CD4-positive, alpha-beta T cell treated with Interleukin-17A for 1 hour (primary cell): ENCODE results near the gene DPM2.

Source experiments
- DNase-seq: peaks from one replicate; pipeline ENCODE4 v3.0.0-alpha.2; 2020

DPM2 gene

DNA sequence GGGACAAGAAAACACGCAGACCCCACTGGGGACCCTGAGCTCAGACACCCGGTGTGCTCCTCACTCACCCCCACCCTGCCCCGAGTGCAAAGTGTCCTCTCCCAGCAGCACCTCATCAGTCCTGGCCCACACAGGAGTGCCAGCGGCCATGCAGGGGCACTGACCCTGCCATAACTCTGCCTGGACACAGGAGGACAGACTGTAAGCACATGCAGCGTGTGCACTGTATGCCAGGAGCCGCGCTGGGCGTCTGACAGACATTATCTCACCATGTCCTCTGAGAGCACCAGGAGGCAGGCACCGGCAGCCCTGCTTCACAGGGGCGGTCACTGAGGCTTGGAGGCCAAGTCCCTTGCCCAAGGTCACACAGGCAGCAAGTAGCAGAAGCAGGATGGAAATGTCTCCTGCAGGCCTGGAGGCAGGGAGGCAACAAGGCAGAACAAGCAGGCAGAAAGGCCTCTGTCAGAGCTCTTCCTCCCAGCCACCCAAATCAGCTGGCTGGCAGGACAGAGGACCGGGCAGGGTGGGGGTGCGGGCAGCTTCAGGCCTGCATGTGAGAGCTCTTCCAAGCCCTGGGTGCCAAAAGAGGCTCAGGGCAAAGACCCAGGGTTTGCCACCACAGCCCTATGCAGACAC, 34.7 kb upstream of the DPM2 start:
- DNase-seq, result no peak

DNA sequence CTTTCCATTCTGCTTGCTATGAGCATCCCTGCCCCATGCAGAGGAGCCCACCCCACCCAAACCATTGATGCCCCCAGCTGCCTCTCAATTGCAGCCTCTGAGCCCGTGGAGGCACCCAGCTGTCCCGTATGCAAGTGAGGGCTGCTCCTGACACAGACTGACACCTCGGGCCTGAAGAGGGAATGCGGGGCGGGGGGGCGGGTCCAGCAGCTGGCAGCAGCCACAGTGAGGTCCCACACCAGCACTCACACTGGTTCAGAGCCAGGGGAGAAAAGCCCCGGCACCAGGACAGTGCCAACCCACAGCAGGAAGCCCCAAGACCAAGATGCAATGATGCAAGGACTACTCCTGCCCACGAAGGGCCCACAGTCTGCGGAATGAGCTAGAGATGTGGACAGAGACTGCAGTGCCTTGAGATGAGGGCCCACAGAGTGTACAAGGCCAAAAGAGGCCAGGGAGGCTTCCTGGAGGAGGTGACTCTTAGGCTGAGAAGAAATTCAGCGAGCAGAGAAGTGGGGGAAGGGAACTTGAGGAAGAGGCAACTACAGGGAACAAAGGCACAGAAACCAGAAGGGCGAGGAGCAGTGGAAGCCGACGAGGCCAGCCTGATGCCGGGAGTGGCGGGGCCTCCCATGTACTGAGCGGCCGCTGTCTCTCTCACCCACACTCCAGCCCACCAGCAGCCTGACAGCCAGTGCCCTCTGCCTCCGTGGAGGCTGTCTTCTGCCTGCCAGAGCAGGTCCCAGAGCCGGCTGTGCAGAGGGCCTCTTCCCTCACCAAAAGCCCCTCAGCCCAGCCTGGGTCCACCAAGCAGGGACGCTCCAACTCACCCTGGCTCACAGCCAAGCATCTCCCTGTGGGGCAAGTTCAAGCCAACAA, 33.9 kb upstream of the DPM2 start:
- DNase-seq, result peak; percentile 55

- peak; percentile 74 for DNase-seq
Measured at GRCh38 chr9:127970401-127971313, 33.0 kb upstream of the DPM2 start.

DNA sequence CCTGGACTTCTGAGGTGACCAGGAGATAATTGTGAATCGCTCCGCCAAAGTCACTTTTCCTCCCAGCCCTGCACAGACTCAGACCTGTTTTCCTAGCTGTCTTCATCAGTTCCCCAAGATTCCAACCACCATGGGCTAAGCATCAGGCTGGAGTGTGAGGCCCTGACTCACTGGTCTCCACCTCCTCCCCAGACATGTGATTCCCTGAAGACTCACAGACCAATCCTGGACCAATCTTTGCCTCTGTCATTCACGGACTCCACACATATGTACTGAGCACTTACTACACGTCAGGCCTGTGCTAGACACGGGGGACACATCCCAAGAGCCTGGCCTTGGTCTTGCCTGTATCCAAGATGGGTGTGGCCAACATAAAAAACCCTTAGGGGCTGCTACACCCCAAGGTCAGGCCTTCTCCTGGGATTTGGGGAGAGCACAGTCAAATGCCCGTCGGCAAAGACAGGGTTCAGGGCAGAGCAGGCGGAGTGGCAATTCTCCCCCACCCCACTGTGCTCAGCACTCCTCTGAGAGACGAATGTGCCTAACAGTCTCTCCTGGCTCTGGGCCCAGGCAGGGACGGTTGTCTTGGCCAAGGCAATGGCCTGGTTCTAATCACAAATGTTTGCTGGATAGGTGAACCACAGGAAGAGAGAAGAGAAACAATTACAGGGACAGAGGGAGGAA, 31.2 kb upstream of the DPM2 start:
- DNase-seq, result no peak

DNA sequence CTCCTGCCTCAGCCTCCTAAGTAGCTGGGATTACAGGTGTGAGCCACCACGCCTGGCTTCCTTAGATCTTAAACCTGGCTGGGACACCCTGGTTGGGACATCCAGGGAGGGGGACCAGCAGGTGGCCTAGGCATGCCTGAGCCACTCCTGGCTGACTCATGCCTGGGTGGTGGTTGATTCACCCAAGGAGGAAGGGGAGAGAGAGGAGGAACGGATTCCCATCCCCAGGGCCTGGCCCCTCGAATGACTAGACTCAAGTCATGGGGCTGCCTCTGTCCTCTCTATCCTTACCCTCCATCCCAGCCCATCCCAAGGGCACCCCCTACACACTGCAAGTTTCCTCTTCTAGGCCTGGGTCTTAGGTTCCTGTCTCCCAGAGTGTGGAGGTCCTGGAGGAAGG, 30.4 kb upstream of the DPM2 start:
- no peak for DNase-seq

- DNase-seq, result no peak
Measured at GRCh38 chr9:127967151-127967809, 29.6 kb upstream of the DPM2 start.

DNA sequence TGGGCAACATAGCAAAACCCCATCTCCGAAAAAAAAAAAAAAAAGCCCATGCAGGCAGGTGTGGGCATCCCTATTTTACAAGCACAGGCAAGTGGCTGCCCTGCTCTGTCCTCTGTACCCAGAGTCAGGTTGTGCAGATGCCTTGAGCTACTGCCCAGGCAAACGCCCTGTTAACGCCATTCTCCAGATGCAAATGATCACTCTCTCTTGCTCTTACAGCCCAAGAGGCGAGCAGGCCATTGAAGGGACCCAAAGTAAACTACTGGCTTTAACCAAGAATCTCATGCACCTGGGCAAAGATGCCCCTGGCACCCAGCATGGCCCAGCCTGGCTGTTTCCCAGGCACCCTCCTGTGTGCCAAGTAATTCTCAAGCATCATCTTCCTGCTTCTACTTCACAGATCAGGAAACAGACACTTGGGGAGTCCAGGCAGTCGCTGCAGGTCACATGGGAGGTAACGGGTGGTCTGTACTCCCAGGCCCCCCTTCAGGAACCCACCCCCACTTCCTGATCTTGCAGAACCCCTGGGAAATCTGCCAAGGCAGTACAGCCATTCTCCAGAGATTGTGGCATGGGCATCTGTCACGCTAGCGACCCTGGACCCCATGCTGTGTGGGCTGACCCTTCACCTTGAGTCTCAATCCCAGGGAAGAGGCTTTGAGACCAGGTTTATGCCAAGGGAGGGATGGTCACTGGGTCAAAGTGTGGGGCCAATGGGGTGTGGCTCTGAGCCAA, 28.9 kb upstream of the DPM2 start:
- no peak for DNase-seq

- no peak for DNase-seq
Measured at GRCh38 chr9:127965953-127966352, 28.3 kb upstream of the DPM2 start.

DNA sequence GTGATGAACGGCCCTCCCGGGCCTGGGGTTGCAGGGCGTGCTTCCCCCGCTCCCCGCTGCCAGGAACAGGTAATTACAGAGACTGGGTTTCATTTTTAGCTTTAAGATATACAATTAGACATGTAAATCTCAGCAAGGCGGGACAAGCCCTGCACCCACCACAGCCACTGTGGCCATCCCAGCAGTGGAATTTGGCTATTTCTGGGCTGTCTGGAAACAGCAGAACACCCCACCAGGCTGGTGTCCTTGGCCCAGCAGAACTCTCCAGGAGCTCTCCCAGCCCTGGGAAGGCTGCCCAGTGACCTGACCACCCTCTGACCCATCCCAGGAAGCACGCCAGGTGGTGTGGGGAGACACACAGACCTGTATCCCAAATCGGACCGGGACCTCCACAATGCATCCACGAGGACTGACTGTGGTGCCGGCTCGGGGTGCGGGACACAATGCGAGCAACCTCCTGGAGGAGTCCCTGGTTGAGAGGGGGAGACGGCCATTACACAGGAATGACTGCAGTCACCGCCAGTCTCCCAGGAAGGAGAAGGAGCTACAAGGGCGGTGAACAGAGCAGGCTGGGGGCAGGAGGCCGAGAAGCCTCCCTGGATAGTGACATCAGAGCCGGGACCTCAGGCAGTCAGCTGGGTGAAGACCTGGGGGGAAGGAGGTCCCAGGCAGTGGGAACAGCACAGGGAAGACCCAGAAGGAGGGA, 25.9 kb upstream of the DPM2 start:
- DNase-seq, result no peak

DNA sequence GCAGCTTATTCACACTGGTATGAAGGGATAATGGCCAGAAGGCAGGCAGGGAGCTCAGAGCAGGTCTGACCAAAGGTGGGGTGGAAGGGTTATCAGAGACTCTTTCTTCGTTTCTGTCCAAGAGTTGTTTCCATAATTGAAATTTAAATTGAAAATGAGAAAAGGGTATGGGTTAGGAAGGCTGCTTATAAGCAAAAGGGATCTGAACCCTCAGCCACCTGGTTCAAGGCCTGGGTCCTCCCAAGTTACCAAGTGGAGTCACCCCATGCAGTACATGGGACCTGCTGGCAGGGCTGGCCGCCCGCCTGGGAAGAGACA, 25.3 kb upstream of the DPM2 start:
- DNase-seq, result no peak

- no peak for DNase-seq
Measured at GRCh38 chr9:127962278-127962677, 24.6 kb upstream of the DPM2 start.

- DNase-seq, result no peak
Measured at GRCh38 chr9:127961613-127962155, 24.0 kb upstream of the DPM2 start.

DNA sequence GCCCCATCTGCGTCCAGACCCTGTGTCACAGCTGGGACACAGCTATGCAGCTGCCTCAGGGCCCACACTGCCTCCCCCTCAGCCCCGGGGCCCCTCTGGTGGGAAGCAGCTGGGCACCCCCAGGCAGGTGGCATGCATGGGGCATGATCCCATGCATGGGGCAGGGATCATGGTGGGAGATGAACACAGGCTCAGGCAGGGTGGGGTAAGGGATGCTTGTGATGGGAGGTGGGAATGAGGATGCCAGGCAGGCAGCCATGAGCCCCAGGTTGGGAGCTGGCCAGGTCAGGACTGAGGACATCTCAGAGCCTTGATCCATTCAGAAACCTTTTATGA, 23.5 kb upstream of the DPM2 start:
- DNase-seq, result no peak

DNA sequence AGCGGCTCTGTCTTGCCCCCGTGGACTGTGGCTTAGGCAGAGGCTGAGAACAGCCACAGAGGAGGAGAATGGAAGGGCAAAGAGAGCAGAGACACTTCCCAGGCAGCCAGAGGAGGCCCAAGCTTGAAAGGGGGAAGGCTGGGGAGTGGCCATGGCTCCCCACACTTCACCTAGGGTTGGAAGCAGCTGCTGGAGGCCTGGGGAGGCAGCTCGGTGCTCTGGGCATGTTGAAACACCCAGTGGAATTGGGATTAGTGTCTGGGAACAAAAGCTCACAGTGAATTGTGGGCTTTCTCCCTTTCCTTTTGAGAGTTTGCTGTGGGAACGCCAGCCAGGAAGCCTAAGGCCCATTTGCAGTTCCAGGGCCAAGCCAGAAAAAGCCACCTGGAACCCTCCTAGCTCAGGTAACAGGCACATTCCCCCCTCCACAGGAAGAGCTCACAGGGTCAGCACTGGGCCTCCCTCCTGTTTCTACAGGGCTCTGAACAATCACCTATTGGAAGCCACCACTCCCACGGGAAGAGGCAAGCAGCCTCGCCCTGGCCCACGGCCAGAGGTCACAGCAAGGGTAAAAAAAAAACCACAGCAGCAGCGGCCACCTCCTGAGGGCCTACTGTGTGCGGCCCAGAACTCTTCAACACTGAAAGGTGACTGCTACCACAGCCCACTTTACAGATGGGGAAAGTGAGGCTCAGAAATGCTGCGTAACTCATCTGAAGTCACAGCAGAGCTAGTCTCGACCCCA, 22.9 kb upstream of the DPM2 start:
- no peak for DNase-seq

- no peak for DNase-seq
Measured at GRCh38 chr9:127959841-127960409, 22.3 kb upstream of the DPM2 start.

DNA sequence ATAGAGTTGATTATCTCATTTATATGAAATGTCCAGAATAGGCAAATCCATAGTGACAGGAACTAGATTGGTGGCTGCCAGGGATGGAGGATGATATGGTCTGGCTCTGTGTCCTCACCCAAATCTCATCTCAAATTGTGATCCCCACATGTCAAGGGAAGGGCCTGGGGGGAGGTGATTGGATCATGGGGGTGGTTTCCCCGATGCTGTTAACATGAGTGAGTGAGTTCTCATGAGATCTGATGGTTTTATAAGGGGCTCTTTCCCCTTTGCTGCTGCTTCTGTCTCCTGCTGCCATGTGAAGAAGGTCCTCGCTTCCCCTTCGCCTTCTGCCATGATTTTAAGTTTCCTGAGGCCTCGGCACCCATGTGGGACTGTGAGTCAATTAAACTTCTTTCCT, 21.7 kb upstream of the DPM2 start:
- DNase-seq, result no peak

GRCh38 chr9:127958728-127959127, 21.1 kb upstream of the DPM2 start:
- DNase-seq, result no peak

- peak; percentile 83 for DNase-seq
Measured at GRCh38 chr9:127955294-127956015, 17.8 kb upstream of the DPM2 start.

DNA sequence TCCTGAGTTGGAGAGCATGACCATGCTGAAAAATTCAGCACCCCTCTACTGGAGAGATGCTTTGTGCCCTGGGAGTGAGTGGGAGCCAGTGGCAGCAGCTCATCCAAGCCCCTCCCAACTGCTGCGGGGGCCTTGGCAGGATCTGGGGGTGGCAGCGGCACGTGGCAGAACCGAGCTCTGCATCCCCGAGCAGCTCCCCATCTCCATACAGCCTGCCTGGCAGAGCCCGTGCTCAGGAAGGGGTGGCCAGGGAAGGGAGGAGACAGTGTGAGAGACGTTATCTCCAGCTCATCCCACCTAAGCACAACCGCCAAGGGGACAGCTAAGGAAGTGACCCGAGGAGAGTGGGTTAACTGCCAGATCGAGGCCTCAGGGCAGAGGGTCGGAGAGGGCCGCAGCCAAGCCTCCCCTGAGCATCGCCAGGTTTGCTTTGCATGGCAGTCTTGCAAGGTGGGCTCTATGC, 17.2 kb upstream of the DPM2 start:
- no peak for DNase-seq
